GM21717 (cell line): ENCODE data around the gene IGHMBP2.

Experiments used
- ATAC-seq: cut with Tn5 transposase; IDR thresholded peaks from one replicate; pipeline ENCODE4 v1.9.1; 2021; ENCODE audit warnings: mild to moderate bottlenecking, moderate library complexity; ENCODE audit not compliant: unreplicated experiment

The IGHMBP2 gene

DNA sequence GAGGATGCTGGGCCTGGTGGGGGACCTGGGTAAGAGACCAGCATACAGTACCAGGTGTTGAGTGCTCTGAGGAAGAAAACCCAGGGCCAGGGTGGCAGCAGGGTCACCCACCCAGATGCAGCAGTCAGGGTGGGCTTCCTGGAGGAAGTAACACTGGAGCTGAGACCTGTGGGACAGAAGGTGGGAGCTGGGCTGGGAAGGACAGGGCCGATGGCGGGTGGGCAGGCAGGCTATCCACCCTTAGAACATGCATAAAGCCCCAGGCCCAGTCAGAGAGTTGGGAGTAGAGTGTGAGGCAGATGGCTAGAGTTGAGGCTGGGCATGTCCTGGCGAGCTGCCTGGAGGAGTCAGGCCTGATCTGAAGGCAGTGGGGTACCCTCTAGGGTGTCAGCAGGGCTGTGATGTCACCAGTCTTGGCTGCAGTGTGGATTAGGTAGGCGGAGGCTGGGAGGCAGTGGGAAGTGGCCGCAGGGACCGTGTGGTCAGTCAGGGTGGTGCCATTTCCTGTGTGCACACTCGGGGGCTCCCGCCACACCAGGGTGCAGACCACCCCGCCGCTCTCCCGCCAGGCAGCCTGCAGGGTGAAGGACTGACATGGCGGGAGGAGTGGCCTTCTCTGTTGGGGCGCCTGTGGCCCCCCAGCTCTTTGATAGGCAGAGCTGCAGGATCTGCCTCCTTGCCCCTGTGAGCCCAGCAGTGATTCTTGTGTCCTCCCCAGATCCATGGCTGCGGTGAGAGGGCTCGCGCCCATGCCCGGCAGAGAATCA, 35.3 kb downstream of the IGHMBP2 start:
- no peak for ATAC-seq

DNA sequence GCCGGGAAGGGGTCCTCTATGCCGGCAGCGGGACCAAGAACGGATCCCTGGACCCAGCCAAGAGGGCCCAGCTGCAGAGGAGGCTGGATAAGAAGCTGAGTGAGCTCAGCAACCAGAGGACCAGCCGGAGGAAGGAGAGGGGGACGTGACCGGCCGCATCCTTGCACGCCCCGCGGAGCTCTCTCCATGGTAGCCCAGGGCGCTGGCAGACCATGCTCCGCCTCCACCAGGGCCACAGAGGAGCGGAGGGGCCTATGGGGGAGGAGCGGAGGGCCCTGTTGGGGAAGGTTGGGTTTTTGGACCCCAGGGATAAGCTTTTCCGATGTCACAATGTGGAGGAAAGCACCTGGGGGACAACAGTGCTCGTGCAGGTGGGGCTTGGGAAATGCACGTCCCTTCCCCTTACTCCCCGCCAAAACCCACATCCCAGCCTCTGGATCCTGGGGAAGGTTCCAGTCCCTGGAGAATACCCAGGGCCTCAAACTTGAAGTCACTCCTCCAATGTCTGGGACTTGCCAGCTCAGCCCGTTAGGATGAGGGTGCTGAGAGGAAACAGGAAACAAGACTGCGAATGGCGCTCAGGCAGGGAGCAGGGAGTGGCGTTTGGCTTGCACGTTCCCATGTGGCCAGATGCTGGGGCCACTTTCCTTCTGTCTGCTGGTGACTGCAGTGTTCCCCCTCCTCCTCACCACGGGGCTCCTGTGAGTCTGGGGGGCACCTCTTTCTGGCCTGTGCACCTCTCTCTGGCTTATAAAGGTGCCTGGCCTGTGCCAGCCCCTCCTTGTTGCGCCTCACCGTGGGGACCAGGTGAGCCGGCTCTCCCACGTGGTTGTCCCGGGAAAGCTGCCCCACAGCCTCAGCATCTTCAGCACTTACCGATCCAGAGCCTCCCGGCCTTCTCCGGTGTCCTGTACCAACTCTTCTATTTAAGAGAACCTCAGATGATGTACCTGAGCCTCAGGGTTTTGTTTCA, 36.2 kb downstream of the IGHMBP2 start:
- ATAC-seq = no peak

DNA sequence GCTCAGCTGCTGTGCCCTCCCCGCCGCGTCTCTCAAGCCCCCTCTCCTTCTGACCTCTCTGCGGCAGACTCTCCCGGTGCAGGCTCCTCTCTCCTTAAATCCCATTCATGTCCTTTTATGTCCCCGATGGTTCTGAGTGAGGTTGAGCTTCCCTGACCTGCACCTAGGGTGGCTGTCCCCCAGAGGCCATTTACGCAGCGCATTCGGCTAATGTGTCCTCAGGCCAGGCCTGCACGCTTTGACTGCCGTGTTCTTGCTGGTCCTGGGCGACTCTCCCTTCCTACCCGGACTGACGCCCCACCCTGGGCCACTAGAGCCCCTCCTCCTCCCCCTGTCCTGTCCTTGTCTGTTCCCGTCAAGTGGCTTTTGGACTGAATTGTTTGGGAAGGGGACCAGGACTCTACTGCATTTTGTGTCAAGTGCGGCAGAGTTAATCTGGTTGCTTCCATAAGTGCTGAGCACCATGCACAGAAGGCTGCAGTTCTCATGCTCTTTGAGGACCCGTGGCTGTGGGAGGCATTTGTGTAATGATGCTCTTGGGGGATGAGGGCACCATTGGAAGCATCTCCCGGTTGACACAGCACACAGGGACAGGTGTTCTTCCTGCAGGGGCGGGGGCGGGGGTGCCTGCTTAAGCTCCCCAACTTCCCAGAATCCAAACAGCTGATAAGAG, 37.1 kb downstream of the IGHMBP2 start:
- ATAC-seq = no peak

DNA sequence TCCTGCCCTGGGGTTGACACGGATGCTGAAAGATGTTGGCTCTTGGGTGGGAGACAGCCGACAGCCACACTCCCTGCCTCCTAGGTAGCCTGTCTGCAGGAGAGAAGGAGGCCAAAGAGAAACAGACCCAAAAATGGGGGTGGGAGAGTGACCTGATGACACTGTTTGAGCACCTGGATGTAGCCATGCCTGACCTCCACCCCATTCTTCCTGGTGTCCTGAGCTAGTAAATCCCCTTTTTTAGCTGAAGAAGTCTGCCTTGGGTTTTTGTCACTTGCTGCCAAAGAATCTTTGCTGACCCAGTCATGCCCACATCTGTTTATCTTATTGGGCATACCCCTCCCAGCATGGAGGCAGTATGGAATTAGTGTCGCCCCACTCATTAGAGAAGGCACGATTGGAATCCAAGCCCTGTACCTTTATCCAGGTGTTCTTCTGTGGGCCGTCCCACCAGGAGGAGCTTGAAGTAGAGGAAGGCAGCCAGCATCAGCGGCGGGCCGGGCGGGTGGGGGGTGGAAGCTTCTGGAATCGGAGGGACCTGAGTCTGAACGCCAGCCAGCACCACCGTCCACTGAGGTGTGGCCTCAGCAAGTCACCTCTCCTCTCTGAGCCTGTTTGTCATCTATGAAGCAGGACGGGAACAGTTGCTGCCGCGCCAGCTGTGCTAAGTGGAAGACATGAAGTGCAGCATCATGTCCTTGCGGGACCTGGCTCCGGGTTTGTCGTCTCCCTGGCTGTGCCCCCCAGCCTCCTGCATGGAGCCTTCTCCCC, 37.8 kb downstream of the IGHMBP2 start:
- no peak for ATAC-seq

DNA sequence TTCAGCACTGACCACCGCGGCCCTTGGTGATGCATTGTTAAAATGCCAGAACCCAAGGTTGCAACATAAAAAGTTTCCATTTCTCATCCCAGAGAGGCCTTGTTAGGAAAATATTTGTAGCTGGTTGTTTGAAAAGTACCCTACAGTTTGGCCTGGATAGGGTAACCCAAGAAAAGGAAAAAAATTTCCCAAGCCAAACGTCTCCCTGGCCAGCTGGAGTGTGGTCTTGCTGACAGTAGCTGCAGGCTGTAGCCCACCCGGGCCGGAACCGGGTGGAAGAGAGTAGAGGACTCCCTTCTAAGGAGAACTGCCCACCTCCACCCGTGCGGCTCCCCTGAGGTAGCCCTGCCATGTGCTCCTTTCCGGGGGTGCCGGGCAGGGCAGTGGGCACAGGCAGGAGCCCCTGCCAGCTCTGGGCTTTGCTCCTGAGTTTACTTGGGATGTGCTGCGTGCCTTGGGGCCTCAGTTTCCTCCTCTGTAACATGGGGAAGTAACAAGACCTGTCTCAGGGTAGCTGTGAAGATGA, 38.5 kb downstream of the IGHMBP2 start:
- no peak for ATAC-seq

DNA sequence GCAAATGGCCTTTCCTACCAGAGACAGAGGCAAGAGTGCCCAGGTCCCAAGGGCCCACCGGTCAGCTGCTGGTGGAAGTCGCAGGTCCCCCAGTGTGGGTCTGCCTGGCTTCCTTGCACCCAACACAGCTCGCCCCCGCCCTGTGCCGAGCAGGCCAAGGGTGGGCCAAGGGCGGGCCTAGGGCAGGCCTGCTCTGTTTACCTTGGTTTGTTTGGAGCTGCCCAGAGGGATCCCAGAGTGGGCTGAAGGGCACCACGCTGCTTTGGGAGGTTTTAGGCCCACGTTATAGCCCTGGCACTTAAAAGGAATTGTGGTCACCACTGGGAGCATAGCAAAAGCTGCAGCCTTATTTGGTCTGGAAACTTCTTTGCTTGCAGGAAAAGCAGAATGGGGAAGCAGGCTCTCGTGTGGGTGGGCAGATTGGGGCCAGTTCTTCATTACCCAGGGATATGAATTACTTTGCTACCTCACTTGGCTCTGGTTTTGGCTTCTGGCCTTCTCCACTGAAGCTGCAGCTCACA, 39.1 kb downstream of the IGHMBP2 start:
- no peak for ATAC-seq

DNA sequence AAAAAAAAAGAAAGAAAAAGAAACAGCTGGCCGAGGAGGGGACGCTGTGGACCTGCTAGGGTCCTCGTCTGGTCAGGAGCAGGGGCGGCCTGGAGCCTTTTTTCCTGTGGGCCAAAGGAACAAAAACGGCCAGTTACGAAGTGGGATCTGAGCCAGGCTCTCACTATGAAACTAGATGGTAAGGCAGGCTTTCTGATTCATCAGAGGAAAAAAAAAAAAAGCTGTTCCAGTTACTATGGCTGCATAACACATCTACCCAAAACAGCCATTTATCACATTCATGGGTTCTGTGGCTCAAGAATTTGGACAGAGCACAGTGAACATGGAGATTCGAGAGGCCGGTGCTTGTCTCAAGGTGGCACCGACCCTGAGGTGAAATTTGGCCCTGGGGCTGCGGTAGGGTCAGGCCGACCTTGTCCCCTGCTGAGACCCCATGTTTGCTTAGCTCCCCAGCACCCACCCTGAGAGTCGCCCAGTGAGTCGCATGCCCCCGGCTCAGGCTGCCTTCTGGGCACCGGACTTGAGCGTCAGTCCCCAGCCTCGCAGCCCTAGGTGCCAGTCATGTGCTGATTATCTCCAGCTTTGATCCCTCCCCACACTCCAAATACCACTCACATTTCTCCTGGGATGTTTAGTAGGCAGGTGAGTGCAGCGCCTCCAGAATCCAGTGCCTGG, 42.9 kb downstream of the IGHMBP2 start:
- ATAC-seq = no peak

DNA sequence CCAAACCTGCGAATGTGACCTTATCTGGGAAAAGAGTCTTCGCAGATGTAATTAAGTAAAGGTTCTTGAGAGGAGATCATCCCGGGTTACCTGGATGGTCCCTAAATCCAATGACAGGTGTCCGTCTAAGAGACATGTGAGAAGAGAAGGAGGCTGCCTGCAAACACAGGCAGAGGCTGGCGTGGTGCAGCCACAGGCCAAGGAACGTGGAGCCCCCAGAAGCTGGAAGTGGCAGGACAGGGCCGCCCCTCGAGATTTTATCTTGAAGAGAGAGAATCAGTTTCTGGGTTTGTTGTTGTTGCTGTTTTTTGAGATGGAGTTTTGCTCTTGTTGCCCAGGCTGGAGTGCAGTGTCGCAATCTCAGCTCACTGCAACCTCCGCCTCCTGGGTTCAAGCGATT, 43.5 kb downstream of the IGHMBP2 start:
- no peak for ATAC-seq

DNA sequence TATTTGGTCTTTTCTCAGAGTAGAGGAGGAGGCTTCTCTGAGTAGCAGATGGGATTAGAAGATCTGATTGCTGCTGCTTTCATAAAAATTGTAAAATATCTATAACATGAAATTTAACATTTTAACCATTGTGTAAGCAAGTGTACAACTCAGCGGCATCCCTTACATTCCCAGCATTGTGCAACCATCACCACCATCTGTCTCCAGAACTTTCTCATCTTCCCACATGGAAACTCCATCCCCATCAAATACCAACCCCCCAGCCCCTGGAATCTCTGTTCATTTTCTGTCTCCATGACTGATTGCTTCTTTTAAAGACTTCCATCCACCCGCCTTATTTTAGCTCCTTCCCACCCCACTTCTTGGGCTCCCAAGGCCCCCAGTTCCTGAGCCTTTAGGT, 44.8 kb downstream of the IGHMBP2 start:
- no peak for ATAC-seq

DNA sequence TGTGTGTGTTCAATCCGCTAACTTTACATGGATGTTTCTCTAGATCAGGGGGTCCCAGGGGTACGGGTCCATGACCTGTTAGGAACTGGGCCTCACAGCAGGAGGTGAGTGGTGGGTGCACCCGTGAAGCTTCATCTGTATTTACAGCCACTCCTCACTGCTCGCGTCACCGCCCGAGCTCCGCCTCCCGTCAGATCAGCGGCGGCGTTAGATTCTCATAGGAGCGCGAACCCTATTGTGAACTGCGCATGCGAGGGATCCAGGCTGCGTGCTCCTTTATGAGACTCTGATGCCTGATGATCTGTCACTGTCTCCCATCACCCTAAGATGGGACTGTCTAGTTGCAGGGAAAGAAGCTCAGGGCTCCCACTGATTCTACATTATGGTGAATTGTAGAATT, 45.2 kb downstream of the IGHMBP2 start:
- ATAC-seq = no peak

DNA sequence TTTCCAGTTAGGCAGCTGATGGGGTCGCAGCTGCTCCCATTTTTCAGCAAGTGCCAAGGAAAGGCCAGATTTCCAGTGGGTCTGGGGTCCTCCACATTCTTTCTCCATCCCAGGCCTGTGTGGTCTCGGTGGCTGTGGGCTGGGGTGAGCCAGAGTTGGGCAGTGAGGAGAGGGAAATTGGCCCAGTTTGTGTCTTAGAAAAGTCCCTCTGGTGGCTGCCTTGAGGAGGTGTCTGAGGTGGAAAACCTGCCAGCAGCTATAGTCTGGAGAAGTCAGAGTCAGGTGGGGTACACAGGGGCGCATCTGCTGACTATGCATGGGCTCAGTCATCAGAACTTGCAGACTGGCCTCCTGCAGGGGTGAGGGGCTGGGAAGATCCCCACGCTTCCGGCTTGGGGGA, 46.6 kb downstream of the IGHMBP2 start:
- no peak for ATAC-seq

DNA sequence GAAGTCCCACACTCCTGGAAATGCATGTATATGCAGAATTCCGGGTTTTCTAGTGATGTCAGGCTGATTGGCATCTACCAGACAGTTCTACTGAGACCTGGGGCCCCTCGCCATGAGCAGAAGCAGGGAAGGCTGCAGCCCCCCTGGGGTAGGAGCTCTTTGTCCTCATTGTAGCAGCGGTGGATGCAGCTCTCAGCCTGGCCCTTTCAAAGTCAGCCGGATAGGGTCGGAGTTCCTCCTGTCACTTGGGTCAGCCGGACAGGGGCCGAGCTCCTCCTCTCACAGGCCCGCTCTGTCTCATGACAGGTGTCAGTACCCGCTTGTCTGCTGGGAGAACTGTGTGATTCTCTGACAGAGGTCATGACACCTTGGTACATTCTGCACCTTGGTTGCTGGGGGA, 47.1 kb downstream of the IGHMBP2 start:
- no peak for ATAC-seq

DNA sequence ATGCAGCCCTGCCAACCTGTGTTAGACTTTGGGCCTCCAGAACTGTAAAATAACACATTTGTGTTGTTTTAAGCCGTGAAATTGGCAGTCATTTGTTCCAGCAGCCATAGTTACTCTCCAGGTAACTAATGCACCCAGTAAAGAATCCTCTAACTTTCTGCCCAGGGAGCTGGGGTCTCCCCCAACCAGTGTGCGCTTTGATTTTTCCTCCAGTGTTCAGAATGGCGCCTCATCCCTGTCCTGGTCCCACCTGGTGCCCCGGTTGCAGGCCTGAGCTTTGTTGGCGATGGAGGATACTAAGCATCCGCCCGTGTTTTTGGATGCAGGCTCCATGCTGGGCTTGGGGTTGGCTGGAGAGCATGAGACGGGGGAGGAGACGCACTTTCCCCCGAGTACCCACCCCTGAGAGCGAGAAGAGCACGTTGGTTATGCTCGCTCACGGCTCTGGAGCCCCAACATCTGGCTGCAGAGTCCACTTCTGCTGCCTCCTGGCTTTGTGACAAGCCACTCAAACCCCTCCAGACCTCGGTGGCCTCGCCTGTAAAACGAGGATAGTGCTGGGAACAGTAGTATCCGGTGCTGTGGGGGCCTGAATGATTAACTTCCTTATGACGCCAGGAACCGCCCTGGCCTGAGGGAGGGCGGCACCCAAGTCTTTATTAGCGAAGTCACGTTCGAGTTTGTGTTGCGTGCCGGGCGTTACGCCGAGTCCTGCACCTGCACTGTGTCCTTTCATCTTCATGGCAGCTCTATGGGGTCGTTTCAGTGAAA, 51.3 kb downstream of the IGHMBP2 start:
- ATAC-seq = no peak

DNA sequence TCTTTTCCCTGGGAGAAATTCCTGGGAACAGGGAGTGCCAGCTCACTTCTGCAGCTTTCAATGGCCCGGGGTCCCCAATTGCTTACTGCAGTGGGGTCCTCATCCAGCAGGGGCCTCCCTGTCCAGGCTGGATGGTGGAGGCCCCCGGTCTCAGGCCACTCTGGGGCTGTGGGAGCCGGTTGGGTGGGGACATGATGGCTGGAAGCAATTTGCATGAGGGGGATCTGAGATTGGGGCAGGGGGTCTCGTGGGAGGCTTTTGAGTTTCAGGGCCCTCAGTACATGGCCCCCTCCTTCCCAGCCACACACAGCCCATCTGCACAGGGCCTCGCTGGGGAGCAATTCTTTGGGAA, 51.9 kb downstream of the IGHMBP2 start:
- no peak for ATAC-seq

DNA sequence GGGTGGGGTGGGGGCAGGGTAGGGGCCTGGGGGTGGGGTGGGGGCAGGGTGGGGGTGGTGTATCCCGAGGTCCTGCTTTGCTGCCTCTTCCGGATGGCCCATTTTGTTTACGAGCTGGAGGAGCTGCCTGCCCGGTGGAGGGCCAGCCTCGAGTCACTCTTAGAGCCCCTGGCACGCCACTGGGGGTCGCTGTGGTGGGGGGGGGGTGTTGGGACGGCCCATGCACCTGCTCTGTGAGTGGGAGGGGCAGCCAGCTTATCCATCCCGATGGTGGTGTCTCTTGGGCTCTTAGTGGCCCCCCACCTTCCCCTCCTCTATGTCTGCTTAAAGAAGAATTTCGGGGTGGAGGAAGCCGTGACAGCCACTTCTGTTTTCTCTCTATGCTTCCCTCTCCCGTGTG, 52.5 kb downstream of the IGHMBP2 start:
- ATAC-seq = no peak

DNA sequence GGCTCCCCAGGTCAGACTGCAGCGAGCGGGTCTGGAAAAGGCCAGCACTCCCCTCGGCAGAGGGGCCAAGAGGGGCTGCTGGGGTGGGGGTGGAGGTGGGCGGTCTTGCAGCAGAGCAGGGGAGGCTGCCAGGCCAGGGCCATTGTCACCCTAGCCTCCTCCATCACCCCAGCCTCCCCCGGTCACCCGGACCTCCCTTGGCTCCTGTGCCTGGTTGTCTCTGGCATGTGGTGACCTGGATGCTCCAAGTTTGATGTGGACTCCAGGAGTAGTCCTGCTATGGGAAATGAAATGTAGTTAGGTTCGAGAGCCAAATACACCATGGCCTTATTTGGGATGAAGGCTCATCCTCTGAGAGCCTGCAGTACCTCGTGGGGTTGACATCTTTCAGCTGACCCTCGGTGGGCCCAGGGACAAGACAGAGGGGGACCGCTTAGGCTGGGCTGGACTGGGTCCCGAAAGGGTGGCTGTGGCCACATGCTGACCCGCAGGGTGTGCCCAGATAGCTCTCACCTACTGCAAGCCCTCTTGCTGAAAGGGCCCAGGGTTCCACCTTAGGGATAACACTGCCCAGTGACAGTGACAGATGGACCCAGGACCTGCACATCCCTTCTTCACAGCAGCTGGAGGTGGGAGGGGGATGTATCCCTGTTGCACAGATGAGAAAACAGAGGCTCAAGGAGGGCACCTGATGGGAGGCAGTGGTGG, 53.0 kb downstream of the IGHMBP2 start:
- no peak for ATAC-seq

DNA sequence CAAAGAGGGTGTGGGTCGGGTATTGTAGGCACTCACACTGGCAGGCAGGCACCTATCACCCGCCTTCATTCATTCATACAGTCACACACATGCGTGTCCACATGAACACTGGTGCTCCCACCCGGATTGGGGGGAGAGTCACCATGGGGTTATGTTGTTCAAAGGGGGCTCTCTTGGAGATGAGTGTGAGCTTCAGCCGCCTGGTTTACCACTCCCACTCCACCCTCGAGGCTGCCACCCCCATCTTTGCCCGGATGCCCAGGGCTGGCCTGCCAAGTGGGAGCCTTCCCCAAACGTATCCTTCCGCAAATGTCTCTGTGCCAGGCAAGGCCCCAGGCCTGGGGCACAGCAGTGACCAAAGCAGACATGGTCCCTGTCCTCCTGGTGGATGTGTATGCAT, 54.5 kb downstream of the IGHMBP2 start:
- ATAC-seq = no peak

DNA sequence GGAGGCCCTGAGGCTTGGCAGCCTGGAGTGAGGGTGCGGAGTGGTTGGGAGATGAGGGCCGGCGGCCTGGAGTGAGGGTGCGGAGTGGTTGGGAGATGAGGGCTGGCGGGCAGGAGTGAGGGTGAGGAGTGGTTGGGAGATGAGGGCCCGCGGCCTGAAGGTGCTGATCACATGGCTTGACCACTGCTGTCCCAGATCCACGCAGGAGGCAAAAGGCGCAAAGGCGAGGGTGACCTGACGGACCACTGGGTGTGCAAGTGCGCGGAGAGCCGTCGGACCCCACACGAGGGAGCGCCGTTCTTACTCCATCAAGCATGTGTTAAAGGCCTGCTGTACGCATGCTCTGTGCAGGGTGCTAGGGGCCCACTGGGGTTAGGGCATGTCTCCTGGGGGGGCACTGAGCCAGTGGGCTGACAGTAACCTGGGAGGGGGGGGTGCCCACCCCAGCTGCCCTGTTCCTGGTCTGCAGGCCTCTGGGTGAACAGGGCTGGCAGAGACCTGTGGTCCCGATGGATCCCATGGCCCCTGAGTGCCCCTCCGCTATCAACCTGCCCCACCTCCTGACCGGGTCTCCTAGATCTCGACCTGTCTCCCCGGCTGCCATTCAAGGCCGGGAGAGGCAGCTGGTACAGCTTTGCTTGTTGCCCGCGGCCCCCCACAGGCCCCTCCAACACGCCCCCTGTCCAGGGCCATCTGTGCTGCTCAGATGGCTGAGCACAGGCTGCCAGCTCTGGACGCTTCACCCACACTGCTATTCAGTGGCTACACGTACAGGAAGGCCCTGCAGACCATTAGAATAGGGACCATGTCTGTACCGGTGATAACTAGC, 56.0 kb downstream of the IGHMBP2 start:
- no peak for ATAC-seq
